HG02943 (cell line): ENCODE measurements around the gene SKAP1.
"Not testable (repeated sequence)": the region's sequence is repeated elsewhere in the genome, so short reads cannot be mapped to it uniquely, and the experiment has no call there.

Experiments used
- ATAC-seq: cut with Tn5 transposase; IDR thresholded peaks from one replicate; pipeline ENCODE4 v1.9.1; 2021; ENCODE audit warnings: mild to moderate bottlenecking, low read depth, moderate library complexity; ENCODE audit not compliant: unreplicated experiment

Gene SKAP1

DNA sequence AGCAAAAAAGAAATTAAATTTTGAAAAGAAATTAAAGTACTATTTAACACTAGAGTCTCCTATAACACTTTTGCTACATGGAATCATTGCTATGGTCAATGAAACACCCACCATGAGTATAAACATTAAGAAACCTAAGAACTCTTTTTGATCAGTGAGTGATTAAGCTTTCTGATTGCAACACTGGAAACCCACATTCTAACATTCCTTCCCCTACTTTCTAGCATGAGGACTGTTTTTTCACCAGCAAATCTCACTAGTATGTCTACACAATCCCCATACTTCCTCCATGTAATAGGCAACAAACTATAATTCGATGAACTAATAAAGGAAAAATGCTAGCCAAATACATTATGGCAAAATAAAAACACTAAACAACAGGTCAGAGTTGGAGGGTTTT, 54.7 kb downstream of the SKAP1 start:
- no peak for ATAC-seq

GRCh38 chr17:48374650-48375230, 55.3 kb downstream of the SKAP1 start:
- no peak for ATAC-seq

GRCh38 chr17:48373883-48374282, 56.1 kb downstream of the SKAP1 start:
- ATAC-seq = no peak

GRCh38 chr17:48373130-48373830, 56.7 kb downstream of the SKAP1 start:
- ATAC-seq = no peak

DNA sequence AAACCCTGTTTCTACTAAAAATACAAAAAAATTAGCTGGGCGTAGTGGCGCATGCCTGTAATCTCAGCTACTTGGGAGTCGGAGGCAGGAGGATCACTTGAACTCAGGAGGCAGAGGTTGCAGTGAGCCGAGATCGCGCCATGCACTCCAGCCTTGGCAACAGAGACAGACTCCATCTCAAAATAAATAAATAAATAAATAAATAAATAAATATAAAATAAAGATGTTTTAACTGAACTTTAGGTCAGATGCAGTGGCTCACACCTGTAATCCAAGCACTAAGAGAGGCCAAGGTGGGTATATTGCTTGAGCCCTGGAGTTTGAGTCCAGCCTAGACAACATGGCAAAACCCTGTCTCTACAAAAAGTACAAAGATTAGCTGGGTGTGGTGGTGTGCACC, 61.0 kb downstream of the SKAP1 start:
- ATAC-seq = not testable (repeated sequence)

GRCh38 chr17:48368352-48368908, 61.6 kb downstream of the SKAP1 start:
- no peak for ATAC-seq

GRCh38 chr17:48363161-48363560, 66.9 kb downstream of the SKAP1 start:
- ATAC-seq = no peak

GRCh38 chr17:48360861-48361633, 69.0 kb downstream of the SKAP1 start:
- ATAC-seq = not testable (repeated sequence)

- ATAC-seq = no peak
Observed at GRCh38 chr17:48357779-48358602, 72.0 kb downstream of the SKAP1 start.

GRCh38 chr17:48356866-48357265, 73.1 kb downstream of the SKAP1 start:
- no peak for ATAC-seq

DNA sequence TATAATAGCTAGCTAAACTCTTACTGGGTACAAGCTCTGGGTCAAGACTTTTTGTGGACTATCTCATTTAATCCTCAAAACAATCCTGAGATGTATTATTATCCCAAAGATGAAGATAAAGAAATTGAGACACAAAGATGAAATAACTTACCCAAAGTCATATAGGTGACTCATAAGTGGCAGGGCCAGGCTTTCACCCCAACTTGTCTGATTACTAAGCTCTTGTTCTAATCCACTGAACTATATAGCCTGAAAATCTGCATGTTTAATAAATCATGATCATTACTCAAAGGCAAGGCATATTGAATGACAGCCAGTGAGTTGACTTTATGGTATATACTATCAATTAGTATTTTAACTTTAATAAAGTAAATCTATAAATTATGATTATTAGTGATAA, 77.4 kb downstream of the SKAP1 start:
- ATAC-seq = no peak

- ATAC-seq = no peak
Observed at GRCh38 chr17:48351911-48352332, 78.1 kb downstream of the SKAP1 start.

DNA sequence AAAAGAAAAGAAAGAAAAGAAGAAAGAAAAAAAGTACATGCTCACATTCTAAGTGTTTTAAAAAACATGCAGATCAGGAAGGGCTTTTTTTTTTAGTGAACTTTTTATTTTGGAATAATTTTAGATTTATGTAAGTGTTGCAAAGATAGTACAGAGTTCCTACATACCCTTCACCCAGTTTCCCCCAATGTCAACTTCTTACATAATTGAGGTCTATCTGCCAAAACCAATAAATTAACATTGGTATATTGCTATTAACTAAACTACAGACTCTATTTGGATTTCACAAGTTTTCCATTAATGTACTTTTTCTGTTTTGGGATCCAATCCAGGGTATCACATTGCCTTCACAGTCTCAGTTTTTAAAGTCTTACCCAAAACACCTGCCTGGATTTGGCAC, 81.7 kb downstream of the SKAP1 start:
- ATAC-seq = no peak

DNA sequence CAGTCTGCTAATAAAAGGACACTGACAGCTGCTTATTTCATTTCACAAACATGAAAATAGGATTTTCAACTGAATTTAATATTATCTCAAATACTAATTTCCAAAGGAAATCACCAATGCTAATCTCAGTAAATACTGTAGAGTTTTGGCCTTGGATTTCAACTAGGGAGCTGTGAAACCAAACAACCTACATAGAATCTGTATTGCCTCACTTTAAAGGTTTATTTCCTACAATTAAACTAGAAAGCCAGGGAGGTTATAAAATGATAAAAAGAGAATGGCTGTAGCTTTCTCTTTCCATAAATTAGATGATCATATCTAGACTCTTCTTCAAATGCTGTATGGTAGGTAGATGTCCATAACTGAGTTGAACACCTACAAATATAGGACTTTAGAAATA, 82.8 kb downstream of the SKAP1 start:
- no peak for ATAC-seq

- ATAC-seq = no peak
Observed at GRCh38 chr17:48344251-48344650, 85.8 kb downstream of the SKAP1 start.

GRCh38 chr17:48340916-48341315, 89.1 kb downstream of the SKAP1 start:
- no peak for ATAC-seq

- ATAC-seq = no peak
Observed at GRCh38 chr17:48338720-48339119, 91.3 kb downstream of the SKAP1 start.

DNA sequence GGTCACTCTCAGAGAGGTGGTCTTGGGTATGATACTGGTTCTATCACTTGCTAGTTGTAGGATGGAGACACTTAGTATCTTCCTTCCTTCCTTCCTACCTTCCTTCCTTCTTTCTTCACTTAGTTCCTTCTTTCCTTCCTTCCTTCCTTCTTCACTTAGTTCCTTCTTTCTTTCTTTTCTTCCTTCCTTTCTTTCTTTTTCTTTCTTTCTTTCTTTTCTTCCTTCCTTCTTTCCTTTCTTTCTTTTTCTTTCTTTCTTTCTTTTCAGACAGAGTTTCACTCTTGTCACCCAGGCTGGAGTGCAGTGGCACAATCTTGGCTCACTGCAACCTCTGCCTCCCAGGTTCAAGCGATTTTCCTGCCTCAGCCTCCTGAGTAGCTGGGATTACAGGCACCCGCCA, 92.1 kb downstream of the SKAP1 start:
- not testable (repeated sequence) for ATAC-seq

DNA sequence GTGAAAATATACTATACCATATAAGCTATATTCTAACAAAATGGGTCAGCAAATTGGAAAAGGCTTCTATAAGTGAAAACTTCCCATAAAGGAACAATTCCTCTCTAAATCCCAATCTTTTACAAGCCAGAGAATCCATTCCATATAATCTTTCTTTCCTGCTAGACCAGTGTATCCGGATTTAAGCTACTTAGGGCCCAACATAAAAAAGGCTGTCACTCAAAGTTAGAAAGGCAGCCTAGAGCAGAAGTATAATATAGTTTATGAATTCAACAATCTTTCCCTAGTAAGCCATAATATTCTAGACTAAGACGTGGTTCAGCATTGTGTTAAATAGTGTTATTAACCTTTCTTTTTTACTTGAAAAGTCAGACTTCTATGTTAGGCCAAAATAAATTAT, 93.0 kb downstream of the SKAP1 start:
- ATAC-seq = no peak

GRCh38 chr17:48335858-48336500, 94.0 kb downstream of the SKAP1 start:
- no peak for ATAC-seq
